ENCODE measurements around the gene DLGAP1.
"Not testable (repeated sequence)": the region's sequence is repeated elsewhere in the genome, so short reads cannot be mapped to it uniquely, and the experiment has no call there.

DLGAP1 gene

DNA sequence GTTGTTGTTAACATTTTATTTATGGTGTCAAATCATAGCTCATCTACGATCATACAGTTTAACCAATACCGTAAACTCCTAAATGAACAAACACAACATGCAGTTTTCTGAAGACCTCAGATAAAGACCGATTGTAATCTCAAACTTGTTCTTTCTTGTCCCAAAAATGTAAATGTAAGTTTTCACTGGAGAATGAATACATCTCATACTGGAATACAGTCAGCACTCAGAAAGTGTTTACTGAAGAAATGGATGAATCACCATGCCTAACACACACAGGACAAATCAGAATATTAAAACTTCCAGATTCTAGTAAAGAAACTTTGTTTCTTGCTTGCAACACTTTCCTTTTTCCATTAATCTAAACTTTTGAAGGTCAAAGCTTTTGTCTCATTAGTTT, 380.5 kb downstream of the DLGAP1 start:
- no peak for DNase-seq (ENCODE audit: low spot score)

DNA sequence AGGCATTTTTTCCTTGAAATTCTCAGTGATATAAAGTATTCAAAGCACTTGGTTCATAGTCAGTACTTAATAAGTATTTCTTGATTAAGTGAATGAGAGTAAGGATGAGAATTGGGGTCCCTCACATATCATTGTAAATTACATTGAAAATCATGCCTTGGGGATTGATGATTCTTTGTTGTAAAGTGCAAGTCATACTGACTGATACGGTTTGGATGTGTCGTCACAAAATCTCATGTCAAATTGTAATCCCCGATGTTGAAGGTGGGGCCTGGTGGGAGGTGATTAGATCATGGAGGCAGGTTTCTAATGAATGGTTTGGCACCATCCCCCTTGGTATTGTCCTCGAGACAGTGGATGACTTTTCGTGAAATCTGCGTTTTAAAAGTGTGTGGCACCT, 385.9 kb downstream of the DLGAP1 start:
- no peak for DNase-seq (ENCODE audit: low spot score)

DNA sequence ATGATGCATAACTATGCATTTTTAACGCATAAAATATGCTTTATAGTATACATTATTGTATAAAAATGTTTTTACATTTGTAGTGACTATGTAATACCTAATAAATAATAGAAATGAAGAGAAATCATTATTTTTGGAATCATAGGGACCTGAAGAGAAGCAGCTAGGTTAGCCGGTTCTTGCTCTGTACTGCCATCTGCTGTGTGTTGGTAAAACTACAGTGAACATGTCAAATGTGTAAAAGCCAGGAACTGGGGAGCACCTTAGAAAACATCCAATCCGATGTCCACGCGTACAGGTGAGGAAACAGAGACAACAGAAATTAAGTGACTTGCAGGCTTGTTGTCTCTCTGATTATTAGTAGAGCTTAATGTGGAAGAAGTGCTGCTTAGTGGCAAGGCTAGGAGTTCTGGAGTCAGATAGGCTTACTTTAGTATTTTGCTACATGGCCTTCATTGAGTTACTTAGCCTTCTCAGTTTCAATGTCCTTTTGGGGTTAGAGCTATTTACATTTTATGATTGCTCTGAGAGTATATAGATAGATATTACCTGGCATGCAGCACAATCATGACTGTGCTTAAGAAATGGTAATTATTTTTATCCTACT, 386.5 kb downstream of the DLGAP1 start:
- peak; percentile 30 for DNase-seq (ENCODE audit: low spot score)

DNA sequence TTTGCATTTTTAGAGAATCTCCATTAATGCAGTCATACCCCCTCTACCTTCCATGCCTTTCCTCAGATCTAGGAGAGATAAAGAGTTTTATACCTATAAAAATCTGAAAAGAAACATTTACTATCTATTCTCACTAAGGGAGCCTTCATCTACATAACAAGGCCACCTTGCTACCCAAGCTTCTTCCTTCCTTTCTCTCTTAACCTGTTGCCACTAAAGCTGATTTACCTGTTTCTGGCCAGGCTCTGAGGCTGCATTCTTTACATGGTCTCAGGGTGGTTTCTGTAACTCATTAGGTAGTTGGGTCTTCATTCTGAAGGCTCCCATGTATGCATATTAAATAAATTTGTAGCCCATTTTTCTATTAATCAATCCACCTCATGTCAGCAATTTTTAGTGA, 391.6 kb downstream of the DLGAP1 start:
- no peak for DNase-seq (ENCODE audit: low spot score)

DNA sequence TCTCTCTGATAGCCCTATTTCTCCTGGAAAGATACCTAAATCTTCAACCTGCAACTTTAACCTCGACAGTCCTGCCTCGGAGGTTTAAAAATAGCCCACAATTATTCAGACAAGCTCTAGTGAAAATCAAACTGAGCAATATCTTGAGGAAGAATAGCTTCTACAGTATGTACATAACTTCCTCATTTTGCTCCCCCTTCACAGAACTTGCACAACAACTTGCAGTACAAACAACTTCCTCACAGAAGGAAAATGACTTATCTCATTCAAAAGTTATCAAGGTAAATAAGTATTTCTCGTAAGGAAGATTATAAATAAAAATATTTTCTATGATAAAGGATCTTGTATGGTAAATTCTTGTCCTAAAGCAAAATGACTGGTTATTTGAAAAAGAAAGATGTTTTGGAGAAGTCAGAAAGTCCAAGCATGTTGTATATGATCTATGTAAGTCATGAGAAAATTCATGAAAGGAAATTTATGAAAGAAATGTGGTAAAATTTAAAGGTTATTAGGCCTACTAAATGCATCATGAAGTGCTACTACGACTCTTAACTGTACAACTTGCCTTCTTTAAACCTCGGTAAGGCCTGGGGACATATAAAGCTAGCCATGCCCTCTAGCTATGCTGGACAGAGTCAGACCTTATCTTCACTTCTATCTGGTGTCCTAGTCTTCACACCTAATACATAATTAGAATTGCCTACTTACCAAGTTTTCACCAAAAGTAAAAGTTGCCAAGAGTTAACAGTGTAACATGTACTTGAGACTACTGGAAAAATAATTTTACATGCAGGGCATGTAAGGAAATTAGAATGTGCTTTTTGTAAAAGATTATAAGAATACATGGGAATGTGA, 394.5 kb downstream of the DLGAP1 start:
- no peak for DNase-seq (ENCODE audit: low spot score)

DNA sequence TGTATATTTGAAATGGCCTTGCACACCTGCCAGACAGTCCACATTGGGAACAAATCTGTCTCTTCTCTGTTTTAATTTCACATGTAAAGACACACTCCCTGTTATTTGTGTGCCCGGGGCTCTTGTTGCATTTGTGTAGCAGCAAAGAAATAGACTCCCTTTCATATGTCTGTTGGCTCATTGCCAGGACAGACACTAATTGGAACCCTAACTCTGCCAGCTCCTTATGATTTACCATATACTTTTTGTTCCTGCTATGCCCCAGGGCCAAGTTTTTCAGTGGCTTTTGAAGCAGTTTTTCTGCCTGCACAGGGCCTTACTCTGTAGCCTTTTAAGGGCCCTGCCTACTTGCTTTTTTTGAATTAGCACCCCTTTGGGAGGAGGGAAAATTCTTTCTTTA, 396.9 kb downstream of the DLGAP1 start:
- no peak for DNase-seq (ENCODE audit: low spot score)

DNA sequence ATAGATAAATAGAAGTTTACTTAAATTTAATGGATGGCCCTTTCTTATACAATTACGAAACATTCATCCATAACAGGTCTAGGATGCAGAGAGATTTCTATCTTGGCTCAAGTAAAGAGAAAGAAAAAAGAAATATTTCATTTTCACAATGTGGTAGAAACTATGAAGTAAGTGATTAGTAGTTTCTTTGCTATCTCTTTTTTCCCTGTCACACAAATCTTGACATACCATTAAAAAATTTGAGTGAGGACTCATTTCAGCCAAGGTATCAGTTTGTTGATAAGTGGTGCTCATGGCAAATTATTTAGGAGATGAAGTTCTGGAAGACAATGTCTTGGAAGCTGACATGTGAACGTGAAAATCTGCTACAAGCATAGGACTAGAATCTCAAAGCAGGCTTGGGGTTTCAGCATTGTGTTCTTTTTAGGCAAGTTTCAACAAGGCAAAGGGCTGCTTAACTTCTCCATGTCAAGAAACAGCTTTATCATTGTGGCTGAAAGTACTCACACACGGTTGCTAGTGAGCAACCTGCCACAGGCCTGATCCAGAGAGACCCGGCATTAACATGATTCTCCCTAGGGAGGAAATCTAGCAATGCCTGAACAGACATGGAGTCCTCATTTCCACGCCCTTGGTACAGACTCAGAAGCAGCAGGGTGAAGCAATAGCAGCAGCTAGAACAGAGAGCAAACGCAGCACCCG, 414.6 kb downstream of the DLGAP1 start:
- DNase-seq (ENCODE audit: low spot score) = no peak

DNA sequence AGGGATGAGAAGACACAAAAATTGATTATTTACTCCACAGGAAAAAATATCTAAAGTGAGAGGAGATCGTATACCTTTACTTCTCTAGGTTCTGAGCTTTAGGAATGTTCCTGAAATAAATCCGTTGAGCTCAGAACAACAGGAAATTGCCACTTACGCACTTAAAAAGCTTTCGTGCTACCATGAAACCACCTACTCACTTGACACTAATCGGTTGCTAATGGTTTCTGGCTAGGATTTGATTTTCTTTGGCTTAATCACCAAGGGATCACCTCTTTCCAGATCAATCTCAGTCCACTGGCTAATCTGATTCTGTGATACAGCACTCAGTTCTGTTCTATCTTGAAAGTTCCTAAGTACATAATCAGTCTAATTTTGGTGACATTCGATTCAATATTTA, 419.6 kb downstream of the DLGAP1 start:
- no peak for DNase-seq (ENCODE audit: low spot score)

DNA sequence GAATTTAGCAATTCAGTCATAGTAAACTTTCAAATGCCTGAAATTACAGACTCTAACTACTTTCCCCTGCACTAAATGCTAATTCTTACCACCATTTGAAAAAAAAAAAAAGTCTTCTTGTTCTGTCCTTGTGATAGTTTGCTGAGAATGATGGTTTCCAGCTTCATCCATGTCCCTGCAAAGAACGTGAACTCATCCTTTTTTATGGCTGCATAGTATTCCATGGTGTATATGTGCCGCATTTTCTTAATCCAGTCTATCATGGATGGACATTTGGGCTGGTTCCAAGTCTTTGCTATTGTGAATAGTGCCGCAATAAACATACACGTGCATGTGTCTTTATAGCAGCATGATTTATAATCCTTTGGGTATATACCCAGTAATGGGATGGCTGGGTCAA, 420.3 kb downstream of the DLGAP1 start:
- not testable (repeated sequence) for DNase-seq (ENCODE audit: low spot score)

DNA sequence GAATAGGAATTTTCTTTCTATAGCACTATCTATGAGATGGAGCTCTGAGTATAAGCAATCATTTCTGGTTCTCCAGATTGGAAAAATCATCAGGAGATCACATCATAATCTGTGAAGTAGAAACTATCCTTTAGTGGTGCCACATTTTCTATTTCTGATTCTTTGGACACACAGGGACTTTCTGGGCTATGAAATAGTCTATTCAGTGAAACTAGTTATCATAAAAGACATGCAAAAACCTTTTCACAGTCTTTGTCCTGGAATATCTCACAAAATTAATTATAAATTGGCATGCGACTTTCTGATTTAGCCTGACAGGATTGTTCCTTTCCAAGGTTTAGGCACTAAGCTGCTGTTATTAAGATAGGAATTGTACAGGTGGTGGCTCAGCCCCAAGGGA, 428.6 kb downstream of the DLGAP1 start:
- DNase-seq (ENCODE audit: low spot score) = no peak

DNA sequence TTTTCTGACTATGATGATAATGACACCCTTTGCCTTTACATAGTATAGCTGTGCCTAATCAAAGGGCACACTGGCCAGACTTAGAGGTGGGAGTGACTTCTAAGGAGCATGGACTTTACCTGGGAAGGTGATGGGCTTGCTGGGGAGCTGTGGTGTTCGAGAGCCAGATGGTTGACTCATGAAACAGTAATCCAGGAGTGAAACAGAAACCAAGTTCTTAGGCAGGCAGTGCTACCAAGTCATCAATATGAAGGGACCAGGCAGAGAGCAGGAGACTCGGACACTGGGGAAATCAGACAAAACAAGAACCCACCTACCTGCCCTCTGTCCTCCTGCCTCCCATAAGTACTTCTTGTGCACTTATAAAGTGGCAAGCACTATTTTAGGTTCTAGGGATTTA, 430.4 kb downstream of the DLGAP1 start:
- no peak for DNase-seq (ENCODE audit: low spot score)

DNA sequence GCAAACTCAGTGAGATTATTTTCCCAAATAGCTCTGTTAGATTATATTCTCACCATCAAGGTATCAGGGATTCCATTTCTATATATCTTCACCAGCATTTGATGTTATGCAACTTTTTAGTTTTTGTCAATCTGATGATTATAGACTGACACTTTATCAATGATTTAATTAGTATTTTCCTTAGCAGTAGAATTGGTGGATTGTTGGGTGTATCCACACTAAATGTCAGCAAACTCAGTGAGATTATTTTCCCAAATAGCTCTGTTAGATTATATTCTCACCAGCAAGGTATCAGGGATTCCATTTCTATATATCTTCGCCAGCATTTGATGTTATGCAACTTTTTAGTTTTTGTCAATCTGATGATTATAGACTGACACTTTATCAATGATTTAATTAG, 432.4 kb downstream of the DLGAP1 start:
- DNase-seq (ENCODE audit: low spot score) = not testable (repeated sequence)

DNA sequence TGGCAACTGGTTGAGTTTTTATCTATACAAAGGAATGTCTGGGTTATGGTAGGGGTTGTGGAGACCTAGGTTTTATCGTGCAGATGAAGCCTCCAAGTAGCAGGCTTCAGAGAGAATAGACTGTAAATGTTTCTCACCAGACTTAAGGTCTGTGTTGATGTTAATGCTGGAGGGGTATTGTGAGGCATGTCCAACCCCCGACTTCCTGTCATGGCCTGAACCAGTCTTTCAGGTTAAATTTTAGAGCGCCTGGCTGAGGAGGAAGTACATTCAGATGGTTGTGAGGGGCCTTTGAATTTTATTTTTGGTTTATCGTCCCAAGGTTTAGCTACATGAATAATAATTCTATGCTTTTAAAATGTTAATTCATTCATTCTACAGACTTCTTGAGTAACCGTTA, 435.1 kb downstream of the DLGAP1 start:
- no peak for DNase-seq (ENCODE audit: low spot score)

DNA sequence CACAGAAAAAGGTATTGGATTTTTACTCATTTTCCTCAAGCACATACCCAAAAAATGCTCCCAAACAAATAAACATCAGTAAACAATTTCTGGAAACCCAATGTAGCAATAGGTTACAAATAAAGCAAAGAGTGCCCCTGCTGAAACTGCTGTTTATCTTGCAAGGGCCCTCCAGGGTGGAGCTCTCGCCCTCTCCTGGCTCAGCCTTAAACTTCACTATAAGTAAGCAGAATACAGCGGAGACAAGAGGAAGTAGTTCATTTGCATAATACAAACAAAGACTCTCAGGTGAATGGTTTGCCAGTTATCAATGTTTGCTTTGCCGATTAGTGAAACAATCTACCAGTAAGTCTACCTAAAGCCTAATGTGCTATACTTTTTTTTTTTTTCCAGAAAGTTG, 437.6 kb downstream of the DLGAP1 start:
- no peak for DNase-seq (ENCODE audit: low spot score)

DNA sequence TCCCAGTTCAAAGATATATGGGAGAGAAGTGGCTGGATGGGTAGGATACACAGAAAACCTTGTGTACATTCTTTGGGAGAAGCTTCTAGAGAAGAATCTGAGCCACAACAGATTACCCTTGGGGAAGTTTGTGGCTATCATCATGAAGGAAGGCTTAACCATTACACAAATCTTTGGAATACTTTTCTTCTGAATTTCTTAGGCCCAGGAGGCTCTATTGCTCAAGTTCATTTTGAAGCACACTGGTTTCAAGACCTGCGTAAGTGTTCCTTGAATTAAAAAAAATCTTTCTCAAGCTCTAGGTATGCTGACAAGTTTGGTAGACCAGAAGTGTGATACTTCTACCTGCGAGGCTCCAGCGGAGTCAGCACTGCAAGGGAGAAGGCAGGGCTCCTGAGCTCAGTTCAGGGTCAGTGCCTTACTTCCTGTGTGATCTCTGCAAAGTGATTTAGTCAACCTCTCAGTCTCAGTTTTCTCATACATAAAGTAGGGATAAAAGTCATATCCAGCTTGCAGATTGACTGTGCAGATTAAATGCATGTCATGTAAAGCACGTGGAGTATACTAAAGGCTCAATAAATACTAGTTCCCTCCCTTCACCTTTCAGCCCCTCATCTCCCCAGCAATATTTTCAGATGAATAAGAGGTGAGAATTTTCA, 438.6 kb downstream of the DLGAP1 start:
- DNase-seq (ENCODE audit: low spot score) = no peak

DNA sequence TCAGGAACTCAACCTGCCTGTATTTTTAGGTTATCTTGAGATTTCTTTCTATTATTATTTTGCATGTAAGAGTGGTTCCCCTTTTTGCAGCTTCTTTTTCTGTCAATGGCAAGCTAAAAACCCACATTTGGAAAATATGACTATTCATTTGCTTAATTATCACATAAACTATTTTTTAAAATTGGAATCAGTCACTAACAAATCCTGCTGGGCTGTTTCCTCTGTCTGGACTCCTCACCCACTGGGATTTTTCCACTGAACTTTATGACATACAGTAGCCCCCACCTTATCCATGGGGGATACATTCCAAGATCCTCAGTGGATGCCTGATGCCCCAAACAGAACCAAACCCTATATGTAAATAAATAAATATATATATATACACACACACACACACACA, 447.3 kb downstream of the DLGAP1 start:
- DNase-seq (ENCODE audit: low spot score) = no peak

DNA sequence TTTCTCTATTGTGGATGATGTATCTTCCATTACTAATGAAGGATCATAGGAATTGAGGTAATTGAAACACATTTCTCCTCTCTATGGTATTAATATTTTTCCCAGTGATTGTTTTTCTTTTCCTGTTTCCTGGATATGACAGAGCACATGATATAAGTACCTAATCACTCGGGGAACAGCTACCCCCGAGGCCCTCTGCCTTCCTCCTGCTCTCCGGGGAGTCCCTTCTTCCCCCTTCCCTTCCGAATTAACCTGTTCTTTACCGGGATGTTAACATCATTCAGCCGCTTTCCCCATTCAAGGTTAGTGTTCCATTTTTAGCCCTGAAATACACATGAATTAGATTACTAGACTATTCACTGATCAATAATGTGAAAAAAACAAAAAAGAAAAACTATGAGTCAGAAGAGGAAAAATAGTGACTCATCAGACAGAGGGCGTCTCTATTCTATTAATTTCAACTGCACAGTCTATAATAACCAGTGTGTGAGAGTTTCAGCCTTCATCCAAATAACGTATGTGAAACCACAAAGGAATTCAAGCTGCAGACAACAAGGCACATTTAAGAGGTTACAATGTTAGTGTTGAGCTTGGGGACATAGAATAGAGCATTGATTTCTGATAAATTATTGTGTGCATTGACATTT, 450.8 kb downstream of the DLGAP1 start:
- DNase-seq (ENCODE audit: low spot score) = no peak

DNA sequence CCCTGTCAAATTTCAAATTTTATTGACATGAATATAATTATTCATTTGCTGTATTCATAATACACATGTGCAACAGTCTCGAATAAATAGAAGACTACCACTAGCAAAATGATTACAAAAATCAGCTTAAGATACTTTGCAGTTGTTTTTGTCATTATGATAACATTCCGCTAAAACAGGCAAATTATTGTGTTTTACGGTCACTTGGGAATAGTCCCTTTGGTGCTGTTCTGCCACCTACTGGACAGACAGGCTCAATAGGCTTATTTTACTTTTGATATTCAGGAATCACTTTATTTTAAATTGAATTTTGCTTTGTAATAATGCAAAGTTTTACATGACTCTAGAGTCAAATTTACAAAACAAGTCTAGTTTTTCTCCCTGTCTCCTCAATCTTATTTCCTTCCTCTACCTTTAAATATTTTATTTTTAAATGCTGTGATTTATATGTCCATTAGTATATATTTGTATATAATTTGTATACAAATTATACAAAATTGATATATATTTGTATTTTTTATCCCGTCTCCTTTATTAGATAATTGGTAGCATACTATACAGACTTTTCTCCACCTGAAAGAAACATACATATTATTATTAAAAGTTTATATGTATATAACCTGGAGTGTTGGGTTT, 456.3 kb downstream of the DLGAP1 start:
- DNase-seq (ENCODE audit: low spot score) = peak; percentile 27

DNA sequence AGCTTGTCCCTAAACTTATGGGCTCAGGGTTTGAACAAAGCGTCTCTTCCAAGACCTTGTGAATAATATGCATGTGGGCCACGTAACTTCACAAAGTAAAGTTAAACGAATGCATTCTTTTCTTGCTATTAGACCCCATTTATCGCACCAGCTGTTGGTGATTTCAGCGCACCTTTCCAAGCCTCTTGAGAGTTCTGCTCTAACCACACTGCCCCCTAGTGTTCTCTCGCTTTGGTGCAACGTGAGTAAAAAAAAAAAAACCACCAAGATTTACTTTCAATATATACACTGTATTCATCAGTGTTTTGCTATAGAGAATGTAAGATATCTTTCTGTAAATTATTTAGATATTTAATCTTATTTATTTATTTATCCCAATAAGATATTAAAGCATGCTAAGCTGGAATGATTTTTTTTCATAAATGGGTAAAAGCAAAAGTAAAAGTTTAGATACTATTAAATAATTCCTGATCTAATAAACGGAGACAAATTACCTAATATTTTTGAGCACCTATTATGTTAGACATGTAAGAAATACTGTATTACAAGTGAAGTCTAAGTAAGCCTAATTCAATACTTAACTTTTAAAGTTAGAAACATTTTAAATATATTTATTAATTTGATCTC, 459.5 kb downstream of the DLGAP1 start:
- DNase-seq (ENCODE audit: low spot score) = peak; percentile 57

DNA sequence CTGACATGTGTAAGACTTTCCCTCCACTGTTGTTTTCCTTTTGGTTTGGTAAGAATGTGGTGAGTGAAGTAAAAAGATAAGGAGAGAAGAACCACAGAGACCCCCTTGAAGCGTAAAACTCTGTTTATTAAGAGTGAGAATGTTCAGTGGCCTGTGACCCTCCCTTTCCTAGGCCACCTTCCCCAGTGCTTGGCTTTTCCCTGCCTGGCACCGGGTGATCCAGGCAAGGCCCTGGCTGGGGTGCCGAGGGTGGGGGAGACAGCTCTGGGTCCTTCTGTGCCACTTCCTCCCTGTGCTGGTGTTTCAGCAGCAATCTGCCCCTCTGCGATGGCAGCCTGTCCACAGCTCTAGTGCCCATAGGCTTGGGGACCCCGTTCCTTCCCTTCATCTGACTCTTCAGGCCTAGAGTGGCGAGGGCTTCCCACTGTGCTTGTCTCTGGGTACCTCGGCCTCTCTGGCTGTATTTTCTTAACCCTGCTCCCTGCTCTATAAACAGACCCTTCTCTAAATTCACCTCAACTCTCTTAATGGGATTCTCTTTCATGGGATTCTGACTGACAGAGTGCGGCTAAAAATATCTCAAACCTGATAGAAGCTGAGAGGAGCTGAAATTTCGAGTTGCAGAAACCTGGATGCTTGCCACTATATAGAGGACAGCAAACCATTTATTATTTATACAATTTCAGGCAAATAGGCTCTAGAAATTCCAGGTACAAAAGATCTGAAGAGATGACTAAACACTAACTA, 461.0 kb downstream of the DLGAP1 start:
- DNase-seq (ENCODE audit: low spot score) = no peak

All from CD4-positive, alpha-beta T cell treated with Interleukin-2 at 100 ng/mL for 4 hours (primary cell).